HG03064 (cell line): ENCODE measurements around the gene CHAC2.
"Not testable (repeated sequence)": the region's sequence is repeated elsewhere in the genome, so short reads cannot be mapped to it uniquely, and the experiment has no call there.

Experiments
- ATAC-seq: cut with Tn5 transposase; IDR thresholded peaks from one replicate; pipeline ENCODE4 v1.9.1; 2021; ENCODE audit warnings: low read depth; ENCODE audit not compliant: unreplicated experiment

CHAC2 gene

GRCh38 chr2:53777134-53777533 lies 9.5 kb downstream of the CHAC2 start:
- no peak for ATAC-seq

GRCh38 chr2:53778536-53779162 lies 11.0 kb downstream of the CHAC2 start:
- no peak for ATAC-seq

GRCh38 chr2:53780056-53780455 lies 12.5 kb downstream of the CHAC2 start:
- ATAC-seq, result no peak

- ATAC-seq, result no peak
Observed at GRCh38 chr2:53782676-53783075, 15.1 kb downstream of the CHAC2 start.

GRCh38 chr2:53784436-53784835 lies 16.8 kb downstream of the CHAC2 start:
- ATAC-seq, result no peak

- ATAC-seq, result no peak
Observed at GRCh38 chr2:53785366-53785765, 17.8 kb downstream of the CHAC2 start.

GRCh38 chr2:53786352-53786704 lies 18.7 kb downstream of the CHAC2 start:
- no peak for ATAC-seq

- peak; percentile 97 for ATAC-seq
Observed at GRCh38 chr2:53786705-53787613, 19.4 kb downstream of the CHAC2 start, which contains the start of the genes ASB3 and ERLEC1. Gene ASB3, minus strand, starts transcription at chr2:53786953. Its CDS starts 21,381 bp downstream, at chr2:53765572. Gene ERLEC1, plus strand, starts transcription at chr2:53787044. Its CDS starts 167 bp downstream, at chr2:53787211.

- no peak for ATAC-seq
Observed at GRCh38 chr2:53787614-53788289, 20.1 kb downstream of the CHAC2 start.

GRCh38 chr2:53793261-53793660 lies 25.7 kb downstream of the CHAC2 start:
- no peak for ATAC-seq

- ATAC-seq, result no peak
Observed at GRCh38 chr2:53793821-53794220, 26.2 kb downstream of the CHAC2 start.

- ATAC-seq, result no peak
Observed at GRCh38 chr2:53801547-53801946, 33.9 kb downstream of the CHAC2 start.

GRCh38 chr2:53802617-53803151 lies 35.1 kb downstream of the CHAC2 start:
- ATAC-seq, result no peak

GRCh38 chr2:53811601-53812000 lies 44.0 kb downstream of the CHAC2 start:
- ATAC-seq, result no peak

GRCh38 chr2:53813151-53813550 lies 45.5 kb downstream of the CHAC2 start:
- no peak for ATAC-seq

- no peak for ATAC-seq
Observed at GRCh38 chr2:53818854-53819435, 51.3 kb downstream of the CHAC2 start.

- ATAC-seq, result no peak
Observed at GRCh38 chr2:53819634-53820033, 52.0 kb downstream of the CHAC2 start.

- no peak for ATAC-seq
Observed at GRCh38 chr2:53820048-53820447, 52.4 kb downstream of the CHAC2 start.

- no peak for ATAC-seq
Observed at GRCh38 chr2:53820711-53821110, 53.1 kb downstream of the CHAC2 start.

- ATAC-seq, result no peak
Observed at GRCh38 chr2:53821810-53822209, 54.2 kb downstream of the CHAC2 start.

GRCh38 chr2:53823639-53824038 lies 56.0 kb downstream of the CHAC2 start:
- ATAC-seq, result not testable (repeated sequence)
